GM23248 (cell line): ENCODE measurements around the gene SKOR2.

Experiments
- EZH2 ChIP-seq: fragments of 200-600 bp; sonication (generic); IDR thresholded peaks from 2 replicates; pipeline ENCODE4 v1.6.1; 2018; ENCODE audit warnings: antibody characterized with exemption, mild to moderate bottlenecking; ENCODE audit not compliant: insufficient read depth, poor library complexity, severe bottlenecking
- EZH2phosphoT487 ChIP-seq: fragments of 200-600 bp; sonication (generic); IDR thresholded peaks from 2 replicates; pipeline ENCODE4 v1.6.1; 2018; ENCODE audit warnings: antibody characterized with exemption, moderate library complexity, mild to moderate bottlenecking, low read depth; ENCODE audit not compliant: insufficient read depth

DNA sequence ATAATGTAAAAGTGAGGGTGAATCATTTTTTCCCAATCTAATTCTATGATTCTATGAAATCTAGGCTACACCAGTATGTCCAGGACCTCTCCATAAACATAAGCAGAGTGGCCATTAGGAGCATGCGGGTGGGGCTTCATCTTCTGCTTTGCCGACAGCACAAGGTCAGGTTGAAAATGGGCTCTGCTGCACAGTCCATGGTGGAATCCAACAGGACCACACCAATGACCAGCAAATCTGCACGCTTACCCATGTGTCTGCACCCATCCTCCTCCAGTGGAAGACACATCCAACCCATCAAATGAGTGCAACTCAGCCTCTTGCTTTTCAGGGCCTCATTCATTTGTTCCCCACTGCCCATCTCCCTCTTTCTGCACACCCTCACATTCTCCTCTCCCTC, 43.3 kb upstream of the SKOR2 start:
- no peak for TF ChIP-seq EZH2
- TF ChIP-seq EZH2phosphoT487: no peak
